Measurements from ENCODE around the gene SLC27A2.
A peak's percentile ranks its signal among the peaks of the same experiment; 100 is the strongest.

Gene SLC27A2

GRCh38 chr15:50260969-50261496 lies 79.0 kb downstream of the SLC27A2 start:
- DNase-seq (ENCODE audit: low read depth) = no peak
- TF ChIP-seq MAX (IDR thresholded peaks at IDR 0.05; ENCODE audit: low read depth, low read length) (no peak), MYC (IDR thresholded peaks at IDR 0.05; ENCODE audit: low read depth, low read length) (no peak), POLR2A (IDR thresholded peaks at IDR 0.05; ENCODE audit: extremely low read depth, insufficient read length) (no peak)
- TF ChIP-seq, protein P1, sequence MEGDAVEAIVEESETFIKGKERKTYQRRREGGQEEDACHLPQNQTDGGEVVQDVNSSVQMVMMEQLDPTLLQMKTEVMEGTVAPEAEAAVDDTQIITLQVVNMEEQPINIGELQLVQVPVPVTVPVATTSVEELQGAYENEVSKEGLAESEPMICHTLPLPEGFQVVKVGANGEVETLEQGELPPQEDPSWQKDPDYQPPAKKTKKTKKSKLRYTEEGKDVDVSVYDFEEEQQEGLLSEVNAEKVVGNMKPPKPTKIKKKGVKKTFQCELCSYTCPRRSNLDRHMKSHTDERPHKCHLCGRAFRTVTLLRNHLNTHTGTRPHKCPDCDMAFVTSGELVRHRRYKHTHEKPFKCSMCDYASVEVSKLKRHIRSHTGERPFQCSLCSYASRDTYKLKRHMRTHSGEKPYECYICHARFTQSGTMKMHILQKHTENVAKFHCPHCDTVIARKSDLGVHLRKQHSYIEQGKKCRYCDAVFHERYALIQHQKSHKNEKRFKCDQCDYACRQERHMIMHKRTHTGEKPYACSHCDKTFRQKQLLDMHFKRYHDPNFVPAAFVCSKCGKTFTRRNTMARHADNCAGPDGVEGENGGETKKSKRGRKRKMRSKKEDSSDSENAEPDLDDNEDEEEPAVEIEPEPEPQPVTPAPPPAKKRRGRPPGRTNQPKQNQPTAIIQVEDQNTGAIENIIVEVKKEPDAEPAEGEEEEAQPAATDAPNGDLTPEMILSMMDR (IDR thresholded peaks at IDR 0.05; ENCODE audit: low read depth, low read length) = no peak
- no peak overlapping the region for H3K4me3 ChIP-seq (ENCODE audit: low read depth, low read length)

- TF ChIP-seq, protein P1 (IDR thresholded peaks at IDR 0.05; ENCODE audit: low read depth, low read length) = peak; percentile 40
- TF ChIP-seq MAX (IDR thresholded peaks at IDR 0.05; ENCODE audit: low read depth, low read length) (no peak; the same call in 1 of the 2 replicates), POLR2A (IDR thresholded peaks at IDR 0.05; ENCODE audit: extremely low read depth, insufficient read length) (no peak), MYC (IDR thresholded peaks at IDR 0.05; ENCODE audit: low read depth, low read length) (peak; percentile 6)
- H3K4me3 ChIP-seq (ENCODE audit: low read depth, low read length) = no peak overlapping the region
- peak; percentile 78 for DNase-seq (ENCODE audit: low read depth)
Observed at GRCh38 chr15:50261981-50262380, 80.0 kb downstream of the SLC27A2 start.

- TF ChIP-seq POLR2A (IDR thresholded peaks at IDR 0.05; ENCODE audit: extremely low read depth, insufficient read length) = peak; percentile 54
- TF ChIP-seq, protein P1 (IDR thresholded peaks at IDR 0.05; ENCODE audit: low read depth, low read length) = no peak
- TF ChIP-seq MYC (IDR thresholded peaks at IDR 0.05; ENCODE audit: low read depth, low read length) = 0 out of 2 replicates have a peak, but pooled peaks have one; percentile 43
- TF ChIP-seq MAX (IDR thresholded peaks at IDR 0.05; ENCODE audit: low read depth, low read length) = peak; percentile 33; the same call in 1 of the 2 replicates
- no peak overlapping the region for H3K4me3 ChIP-seq (ENCODE audit: low read depth, low read length)
Observed at GRCh38 chr15:50262533-50262932, 80.5 kb downstream of the SLC27A2 start.

DNA sequence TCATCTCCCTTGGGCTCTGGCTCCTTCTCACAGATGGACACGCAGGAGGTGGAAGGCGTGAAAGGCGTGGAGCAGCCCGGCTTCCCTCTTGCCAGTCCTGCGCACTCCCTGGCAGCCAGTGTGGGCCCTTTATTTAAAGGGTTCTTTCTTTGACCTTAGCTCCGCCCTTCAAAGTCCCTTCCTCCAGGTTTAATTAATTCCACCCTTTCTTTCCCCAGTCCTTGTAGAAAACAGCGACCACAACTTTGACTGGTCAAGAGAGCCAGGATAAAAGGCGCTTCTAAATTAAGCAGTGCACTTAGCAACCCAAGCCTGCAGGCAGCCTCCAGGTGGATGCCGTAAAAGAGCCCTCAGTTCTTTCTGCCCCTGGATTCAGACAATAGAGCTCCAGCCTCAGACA lies 83.6 kb downstream of the SLC27A2 start, which contains the start of gene HDC:
TSS of gene HDC (minus strand) at position 107 of the 400 bp plus-strand sequence. CDS start at position 4, 103 bp downstream.
- no peak for DNase-seq (ENCODE audit: low read depth)
- H3K4me3 ChIP-seq (ENCODE audit: low read depth, low read length) = peak within 1 kb of the TSS; percentile 46
- TF ChIP-seq POLR2A (IDR thresholded peaks at IDR 0.05; ENCODE audit: extremely low read depth, insufficient read length) = peak; percentile 89
- TF ChIP-seq MAX (IDR thresholded peaks at IDR 0.05; ENCODE audit: low read depth, low read length) = no peak
- TF ChIP-seq, protein P1 (IDR thresholded peaks at IDR 0.05; ENCODE audit: low read depth, low read length) = no peak
- TF ChIP-seq MYC (IDR thresholded peaks at IDR 0.05; ENCODE audit: low read depth, low read length) = no peak

More at GRCh38 chr15:50262533-50262932, 80.5 kb downstream of the SLC27A2 start:
- peak; percentile 72 for DNase-seq (ENCODE audit: low read depth)

DNA sequence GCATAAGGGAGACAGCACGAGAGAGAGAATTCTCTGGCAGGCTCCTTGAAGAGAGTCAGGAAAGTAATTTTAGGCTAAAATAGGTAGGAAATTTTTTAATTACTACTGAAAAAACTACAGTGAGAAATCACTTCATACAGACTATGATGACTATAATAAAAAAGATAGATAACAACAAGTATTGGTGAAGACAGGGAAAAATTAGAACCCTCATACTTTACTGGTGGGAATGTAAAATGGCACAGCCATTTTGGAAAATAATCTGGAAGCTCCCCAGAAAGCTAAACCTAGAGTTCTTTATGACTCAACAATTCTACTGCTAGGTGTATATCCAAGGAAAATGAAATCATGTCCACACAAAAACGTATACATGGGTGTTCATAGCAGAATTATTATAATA lies 85.6 kb downstream of the SLC27A2 start:
- DNase-seq (ENCODE audit: low read depth) = no peak
- H3K4me3 ChIP-seq (ENCODE audit: low read depth, low read length) = no peak overlapping the region
- TF ChIP-seq MAX (IDR thresholded peaks at IDR 0.05; ENCODE audit: low read depth, low read length) (no peak), MYC (IDR thresholded peaks at IDR 0.05; ENCODE audit: low read depth, low read length) (no peak), POLR2A (IDR thresholded peaks at IDR 0.05; ENCODE audit: extremely low read depth, insufficient read length) (no peak)
- TF ChIP-seq, protein P1 (IDR thresholded peaks at IDR 0.05; ENCODE audit: low read depth, low read length) = no peak
